Fibroblast of lung (primary cell): ENCODE measurements around the gene RTN4.

Experiments
- EZH2 ChIP-seq: IDR thresholded peaks from 2 replicates; pipeline ENCODE4 v1.5.1; 2012; ENCODE audit warnings: low read length, control low read depth, mild to moderate bottlenecking; ENCODE audit errors: missing control alignments
- TF ChIP-seq, protein P1 (sequence below), 2 donors: IDR thresholded peaks in 1 of 2; conservative IDR thresholded peaks in 1 of 2; 1 replicate in 1 of 2; 2 replicates in 1 of 2; pipeline ENCODE4 v1.5.1; 2011 to 2012; ENCODE audit warnings: low read length in 2 of 2, control low read depth in 1 of 2, inconsistent platforms in 1 of 2, low read depth in 1 of 2, mild to moderate bottlenecking in 1 of 2

DNA sequence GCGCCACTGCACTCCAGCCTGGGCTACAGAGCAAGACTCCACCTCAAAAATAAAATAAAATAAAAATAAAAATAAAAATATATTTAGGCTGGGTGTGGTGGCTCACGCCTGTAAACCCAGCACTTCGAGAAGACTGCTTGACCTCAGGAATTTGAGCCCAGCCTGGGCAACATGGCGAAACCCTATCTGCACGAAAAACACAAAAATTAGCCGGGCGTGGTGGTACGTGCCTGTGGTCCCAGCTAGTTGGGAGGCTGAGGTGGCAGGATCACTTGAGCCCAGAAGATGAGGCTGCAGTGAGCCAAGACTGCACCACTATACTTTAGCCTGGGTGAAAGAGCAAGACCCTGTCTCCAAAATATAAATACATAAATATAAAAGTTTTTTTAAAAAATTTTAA lies 6.4 kb downstream of the RTN4 start:
- TF ChIP-seq, protein P1, sequence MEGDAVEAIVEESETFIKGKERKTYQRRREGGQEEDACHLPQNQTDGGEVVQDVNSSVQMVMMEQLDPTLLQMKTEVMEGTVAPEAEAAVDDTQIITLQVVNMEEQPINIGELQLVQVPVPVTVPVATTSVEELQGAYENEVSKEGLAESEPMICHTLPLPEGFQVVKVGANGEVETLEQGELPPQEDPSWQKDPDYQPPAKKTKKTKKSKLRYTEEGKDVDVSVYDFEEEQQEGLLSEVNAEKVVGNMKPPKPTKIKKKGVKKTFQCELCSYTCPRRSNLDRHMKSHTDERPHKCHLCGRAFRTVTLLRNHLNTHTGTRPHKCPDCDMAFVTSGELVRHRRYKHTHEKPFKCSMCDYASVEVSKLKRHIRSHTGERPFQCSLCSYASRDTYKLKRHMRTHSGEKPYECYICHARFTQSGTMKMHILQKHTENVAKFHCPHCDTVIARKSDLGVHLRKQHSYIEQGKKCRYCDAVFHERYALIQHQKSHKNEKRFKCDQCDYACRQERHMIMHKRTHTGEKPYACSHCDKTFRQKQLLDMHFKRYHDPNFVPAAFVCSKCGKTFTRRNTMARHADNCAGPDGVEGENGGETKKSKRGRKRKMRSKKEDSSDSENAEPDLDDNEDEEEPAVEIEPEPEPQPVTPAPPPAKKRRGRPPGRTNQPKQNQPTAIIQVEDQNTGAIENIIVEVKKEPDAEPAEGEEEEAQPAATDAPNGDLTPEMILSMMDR (conservative IDR thresholded peaks at IDR 0.05 in 1 of 2, IDR thresholded peaks at IDR 0.05 in 1 of 2; ENCODE audit: low read depth in 1 of 2, low read length in 2 of 2) = no peak
- no peak for TF ChIP-seq EZH2
